ENCODE data around the gene DTWD1. TPM values are rescaled to one million over a fixed set of nuclear protein-coding genes. Genes with fewer than 3 reads are reported as not detected.
"Not testable (repeated sequence)": the region's sequence is repeated elsewhere in the genome, so short reads cannot be mapped to it uniquely, and the experiment has no call there.

The DTWD1 gene
- total RNA-seq, 1 donor from 2014 or later = 8.6 TPM

DNA sequence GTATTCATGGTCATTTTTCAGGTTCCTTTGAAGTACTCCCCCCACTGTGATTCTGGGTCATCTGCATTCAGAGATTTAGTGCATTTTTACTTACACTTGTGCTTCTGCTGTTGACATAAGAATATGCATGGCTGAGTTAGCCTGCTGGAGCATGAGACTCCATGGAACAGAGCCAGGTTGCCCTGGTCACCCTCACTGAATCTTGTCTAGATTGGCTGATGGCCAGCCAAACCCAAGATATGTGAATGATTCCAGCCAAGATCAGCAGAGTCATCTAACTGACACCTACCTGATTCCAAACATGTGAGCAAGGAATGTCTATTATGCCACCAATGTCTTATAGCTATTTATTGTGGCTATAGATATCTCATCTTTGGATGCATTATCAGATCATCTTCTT is 25.1 kb downstream of the DTWD1 start:
- DNase-seq (ENCODE audit: extremely low read depth, low read depth, low spot score) = no peak

DNA sequence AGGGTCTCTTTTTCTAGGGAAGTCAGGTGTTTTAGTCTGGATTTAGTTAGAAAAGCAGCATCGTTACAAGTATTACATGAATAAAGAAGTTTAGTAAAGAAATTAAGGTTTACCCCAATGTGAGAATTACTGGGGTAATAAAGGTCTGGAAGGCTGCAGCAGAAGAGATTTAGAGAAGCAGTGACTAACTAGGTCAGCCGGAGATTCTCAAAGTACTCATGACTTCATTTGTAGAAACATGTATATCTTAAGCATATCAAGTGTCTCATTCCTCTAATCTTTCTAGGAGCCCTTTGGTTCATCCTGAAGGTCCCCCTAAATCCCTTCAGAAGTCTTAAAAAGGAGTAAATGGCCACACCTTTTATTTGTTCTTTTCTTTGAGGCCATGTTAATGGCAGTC is 26.0 kb downstream of the DTWD1 start:
- no peak for DNase-seq (ENCODE audit: extremely low read depth, low read depth, low spot score)

DNA sequence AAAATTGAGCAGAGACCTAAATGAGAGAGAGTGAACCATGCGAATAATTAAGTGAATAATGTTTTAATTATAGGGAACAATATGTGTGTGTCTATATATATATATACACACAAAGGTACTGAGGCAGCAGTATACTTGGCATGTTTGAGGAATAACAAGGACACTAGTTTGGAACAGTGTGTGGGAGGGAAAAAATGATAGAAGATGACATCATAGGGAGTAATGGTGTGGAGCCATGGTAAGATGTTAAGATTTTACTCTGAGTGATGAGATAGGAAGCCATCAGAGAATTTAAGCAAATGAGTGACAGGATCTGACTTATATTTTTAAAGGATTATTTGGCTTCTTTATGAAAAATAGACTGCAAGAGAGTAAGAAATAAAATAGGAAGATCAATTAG is 29.1 kb downstream of the DTWD1 start:
- DNase-seq (ENCODE audit: extremely low read depth, low read depth, low spot score) = no peak

DNA sequence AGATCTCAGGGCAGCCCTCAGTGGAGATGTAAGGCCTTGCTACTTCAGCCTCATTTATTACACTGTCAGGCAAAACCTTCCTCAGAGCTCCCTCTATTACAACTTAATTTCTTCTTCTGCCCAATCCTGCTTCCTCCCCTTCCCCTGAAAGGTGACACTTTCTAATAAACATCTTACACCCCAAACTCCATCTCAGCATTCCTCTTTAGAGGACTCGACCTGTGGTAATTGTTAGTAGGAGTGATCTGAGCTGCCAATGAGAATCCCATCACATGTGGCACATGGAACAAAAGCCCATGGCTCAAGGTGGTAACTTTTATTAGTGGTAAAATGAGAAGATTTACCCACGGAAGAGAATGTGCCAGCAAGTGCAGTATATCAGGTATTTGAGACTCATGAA is 29.8 kb downstream of the DTWD1 start:
- DNase-seq (ENCODE audit: extremely low read depth, low read depth, low spot score) = no peak

DNA sequence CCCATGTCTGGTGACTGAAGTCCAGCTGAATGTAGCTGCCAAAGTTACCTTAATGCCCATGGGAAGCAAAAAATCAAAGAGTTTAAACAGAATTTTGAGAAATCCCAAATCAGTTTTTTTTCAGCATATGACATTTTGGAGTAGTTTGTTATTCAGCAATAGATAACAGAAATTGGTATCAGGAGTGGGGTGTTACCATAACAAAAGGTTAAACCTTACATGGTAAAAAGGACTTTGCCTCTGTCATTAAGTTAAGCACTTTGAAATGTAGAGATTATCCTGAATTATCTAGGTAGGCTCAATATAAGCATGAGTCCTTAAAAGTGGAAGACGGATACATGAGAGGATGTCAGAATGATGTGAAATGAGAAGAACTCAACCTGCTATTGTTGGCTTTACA is 32.1 kb downstream of the DTWD1 start:
- no peak for DNase-seq (ENCODE audit: extremely low read depth, low read depth, low spot score)

DNA sequence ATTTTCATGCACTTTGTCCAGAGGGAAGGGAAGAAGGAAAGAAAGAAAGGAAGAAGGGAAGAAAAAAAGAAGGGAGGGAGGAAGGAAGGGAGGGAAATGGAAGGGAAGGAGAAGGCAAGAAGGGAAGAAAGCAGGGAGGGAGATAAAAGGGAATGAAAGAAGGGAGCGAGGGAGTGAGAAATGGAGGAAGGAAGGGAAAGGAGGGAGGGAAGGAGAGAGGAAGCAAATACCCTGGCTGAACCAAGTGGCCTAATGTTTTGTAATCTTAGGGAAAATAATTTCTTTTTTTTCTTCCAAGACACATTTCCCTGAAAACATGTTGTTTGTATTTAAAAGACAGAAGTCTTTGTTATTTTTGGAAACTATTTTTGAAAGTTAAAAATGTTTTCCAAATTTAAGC is 35.9 kb downstream of the DTWD1 start:
- DNase-seq (ENCODE audit: extremely low read depth, low read depth, low spot score) = no peak

DNA sequence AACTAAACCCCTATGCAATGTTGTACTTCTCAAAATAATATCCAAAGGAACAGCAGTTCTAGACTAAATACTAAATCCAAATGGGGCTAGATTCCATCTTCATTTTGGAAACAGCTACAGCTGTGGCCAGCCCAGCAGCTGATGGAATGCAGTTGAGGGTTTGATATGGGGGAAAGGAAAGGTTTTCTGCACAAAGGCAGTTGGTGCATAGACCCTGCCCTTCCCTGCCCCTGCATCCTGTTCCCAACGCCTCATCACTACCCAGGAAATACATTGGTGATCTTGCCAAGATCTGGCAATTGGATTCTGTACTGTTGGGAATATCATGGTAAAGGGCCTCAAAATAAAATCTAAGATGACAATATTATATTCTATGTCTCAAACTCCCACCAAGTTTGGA is 43.9 kb downstream of the DTWD1 start:
- DNase-seq (ENCODE audit: extremely low read depth, low read depth, low spot score) = no peak

DNA sequence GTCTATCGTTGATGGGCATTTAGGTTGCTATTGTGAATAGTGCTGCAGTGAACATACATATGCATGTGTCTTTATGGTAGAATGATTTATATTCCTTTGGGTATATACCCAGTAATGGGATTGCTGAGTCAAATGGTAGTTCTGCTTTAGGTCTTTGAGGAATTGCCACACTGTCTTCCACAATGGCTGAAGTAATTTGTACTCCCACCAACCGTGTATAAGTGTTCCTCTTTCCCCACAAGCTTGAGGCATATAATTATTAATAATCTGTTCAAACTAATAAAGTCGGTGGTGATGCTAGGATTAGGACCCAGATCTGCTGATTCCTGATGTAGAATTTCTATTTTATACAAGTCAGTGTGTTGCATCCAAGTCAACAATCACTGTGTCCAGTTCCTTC is 45.6 kb downstream of the DTWD1 start:
- not testable (repeated sequence) for DNase-seq (ENCODE audit: extremely low read depth, low read depth, low spot score)

DNA sequence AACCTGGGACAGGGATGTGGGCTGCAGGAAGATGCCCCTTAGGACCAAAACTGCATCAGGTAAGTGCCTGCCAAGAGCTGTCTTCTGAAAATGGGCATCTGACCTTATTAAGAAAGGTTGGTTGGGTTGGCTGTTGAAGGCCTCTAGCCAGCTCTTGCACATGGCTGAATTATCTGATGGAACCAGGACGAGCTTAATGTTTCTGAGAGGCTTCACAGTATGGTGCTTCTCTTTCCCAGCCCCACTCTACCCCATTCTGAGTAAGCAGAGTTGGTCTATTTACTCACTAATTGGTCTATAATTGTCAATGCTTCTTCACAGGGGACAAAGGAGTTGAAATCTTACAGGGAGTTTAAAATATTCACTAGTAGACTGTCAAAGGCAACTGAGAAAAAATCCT is 48.4 kb downstream of the DTWD1 start:
- DNase-seq (ENCODE audit: extremely low read depth, low read depth, low spot score) = no peak

DNA sequence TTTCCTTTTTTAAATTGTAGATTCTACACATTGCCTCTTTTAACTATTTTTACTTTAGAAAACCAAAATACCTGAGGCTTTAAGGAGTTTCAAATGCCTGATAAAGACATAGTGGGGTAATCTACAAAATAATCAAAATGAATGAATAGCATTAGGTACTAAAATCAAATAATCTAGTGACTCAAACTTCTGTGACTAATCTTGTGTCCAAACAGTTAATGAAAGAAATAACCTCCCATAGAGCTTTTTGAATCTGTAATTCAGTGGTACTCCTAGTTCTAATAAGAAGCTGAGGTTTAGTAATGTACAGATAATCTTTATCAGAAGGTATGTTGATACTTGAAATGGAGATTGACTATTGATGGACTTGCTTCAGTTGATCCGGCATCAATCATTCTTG is 53.0 kb downstream of the DTWD1 start:
- DNase-seq (ENCODE audit: extremely low read depth, low read depth, low spot score) = no peak

DNA sequence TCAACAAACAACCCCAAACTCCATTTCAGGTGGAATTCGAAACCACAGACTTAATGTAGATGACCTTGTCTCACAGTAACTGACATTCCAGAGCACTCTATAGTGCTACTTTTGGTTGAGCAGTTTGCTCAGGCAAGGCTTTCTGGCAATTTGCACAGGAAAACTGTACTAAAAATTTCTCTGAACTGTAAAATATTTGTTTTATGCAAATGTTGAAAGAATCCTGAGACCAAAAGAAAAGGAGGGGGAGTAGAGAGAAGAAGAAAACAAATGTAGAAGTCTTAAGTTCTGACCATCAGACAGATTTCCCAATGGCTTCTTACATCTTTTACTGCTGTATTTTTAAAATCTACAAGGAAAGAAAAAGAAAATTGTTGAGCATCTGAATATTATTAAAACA is 53.5 kb downstream of the DTWD1 start:
- no peak for DNase-seq (ENCODE audit: extremely low read depth, low read depth, low spot score)

DNA sequence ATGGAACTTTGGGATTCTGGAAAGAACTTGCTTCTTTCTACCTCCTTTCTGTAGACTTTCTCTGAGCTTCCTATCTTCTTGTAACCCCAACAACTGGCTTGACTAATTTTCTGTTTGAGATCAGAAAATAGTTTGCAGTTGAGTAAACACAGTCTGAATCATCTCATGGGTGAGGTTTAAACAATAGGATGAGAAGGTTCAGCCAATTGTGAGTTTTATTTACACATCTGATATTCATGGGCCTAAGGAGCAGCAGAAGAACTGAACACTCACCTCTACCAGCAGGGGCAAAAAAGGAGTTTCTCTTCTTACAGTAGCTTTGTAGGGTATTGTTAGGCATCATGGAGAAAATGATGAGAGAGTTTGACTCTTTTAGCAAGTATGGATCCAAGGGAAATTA is 54.2 kb downstream of the DTWD1 start:
- DNase-seq (ENCODE audit: extremely low read depth, low read depth, low spot score) = no peak

DNA sequence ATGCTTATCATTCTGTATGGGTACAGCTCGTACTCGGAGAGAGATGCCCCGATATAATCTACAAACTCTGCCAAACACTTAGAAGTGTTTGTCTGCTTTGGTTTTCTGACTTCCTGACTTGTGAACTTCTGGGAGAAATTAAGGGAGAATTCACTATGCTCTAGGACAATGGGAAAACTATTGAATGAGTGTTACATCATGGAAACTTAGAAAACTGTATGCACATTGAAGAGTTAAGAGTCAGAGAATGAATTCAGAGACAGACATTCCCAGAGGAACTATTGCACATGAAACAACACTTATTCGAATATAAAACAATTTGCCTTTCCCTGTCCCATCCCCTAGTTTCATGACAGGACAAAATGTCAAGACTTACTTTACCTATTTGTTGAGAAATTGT is 57.8 kb downstream of the DTWD1 start:
- DNase-seq (ENCODE audit: extremely low read depth, low read depth, low spot score) = no peak

DNA sequence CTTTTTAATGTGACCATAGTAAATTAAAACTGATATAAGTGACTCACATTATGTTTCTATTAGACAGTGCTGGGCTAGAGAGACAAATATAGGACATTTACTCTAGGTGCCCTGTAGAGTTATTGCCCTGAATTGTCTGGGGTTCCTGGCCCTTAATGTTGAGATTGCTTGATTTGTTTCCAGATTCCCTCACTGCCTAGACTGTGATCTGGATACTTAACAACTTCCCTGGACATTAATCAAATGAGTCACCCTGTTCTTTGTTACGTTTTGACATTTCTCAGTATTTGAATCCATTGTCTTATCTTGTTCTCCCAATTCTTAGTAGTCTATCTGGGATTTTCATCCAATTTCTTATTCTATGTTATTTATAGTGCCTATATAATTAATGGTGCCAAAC is 65.8 kb downstream of the DTWD1 start:
- DNase-seq (ENCODE audit: extremely low read depth, low read depth, low spot score) = no peak

DNA sequence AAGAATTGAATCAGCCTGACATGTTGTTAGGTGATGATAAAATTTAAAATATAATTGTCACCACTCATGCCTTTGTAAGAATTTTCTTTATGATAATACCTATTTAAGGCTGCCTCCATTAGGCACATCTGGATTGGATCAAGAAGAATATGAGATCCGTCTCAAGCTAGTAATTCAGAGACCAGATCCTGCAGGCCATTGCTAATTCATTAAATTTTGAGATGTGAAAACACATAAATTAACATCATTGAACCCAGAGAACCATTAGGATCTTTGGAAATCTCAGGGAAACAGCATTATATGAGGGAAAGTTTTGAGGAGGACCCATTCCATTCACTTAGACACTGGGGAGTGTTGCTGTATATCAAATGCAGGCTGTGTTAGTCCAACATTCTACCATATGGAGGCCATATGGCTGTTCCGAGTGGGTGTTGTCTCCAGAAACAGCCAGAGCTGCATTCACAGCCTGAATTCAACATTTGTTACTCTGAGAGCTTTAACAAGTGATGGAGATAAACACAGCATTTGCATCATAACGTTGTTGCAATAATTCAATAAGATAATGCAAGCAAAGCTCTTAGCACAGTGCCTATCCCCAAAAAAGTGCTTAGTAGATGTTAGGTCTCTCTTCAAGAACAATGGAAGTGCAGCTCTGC is 67.4 kb downstream of the DTWD1 start:
- no peak for DNase-seq (ENCODE audit: extremely low read depth, low read depth, low spot score)

DNA sequence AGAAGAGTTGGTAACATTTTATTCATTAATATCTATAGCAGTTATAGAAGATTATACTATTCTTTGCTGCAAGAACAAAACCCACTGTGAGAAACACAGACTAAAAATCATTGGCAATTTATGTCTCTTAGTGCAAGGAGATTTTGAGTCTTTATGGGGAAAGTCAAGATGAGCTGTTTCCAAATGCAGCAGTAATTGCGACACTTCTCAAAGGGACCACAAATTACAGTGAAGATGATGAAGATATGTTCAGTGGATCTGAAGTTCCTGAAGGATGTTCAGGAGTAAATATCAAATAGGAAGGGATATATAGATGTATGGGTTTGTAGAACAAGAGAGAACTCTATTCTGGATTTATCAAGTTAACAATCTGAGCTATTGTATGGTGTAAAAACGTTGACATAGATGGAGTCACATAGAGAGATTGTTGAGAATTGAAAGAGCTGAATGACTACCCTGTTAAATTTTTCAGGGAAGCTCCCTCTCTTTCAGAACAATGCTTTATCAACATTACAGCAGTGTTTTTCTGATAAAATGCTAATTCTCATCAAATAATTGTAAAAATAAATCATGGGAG is 71.8 kb downstream of the DTWD1 start:
- DNase-seq (ENCODE audit: extremely low read depth, low read depth, low spot score) = no peak

DNA sequence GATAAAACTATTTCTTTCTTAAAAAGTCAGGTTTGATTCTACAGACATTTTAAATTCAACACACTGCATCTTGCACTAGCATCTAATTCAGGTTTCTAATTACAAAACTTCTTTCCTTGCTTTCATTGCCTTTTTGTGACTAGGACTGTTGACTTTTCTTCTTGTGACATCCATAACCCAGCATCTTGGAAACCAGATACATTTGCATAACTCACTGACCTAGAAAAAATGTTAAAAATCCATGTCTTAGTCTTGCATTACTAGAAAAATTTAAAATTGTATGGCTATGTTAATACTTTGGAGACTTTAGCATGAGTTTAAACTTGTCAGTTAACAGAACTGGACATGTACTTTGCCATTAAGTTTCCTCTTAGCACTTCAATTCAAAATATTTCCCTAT is 72.7 kb downstream of the DTWD1 start:
- no peak for DNase-seq (ENCODE audit: extremely low read depth, low read depth, low spot score)

DNA sequence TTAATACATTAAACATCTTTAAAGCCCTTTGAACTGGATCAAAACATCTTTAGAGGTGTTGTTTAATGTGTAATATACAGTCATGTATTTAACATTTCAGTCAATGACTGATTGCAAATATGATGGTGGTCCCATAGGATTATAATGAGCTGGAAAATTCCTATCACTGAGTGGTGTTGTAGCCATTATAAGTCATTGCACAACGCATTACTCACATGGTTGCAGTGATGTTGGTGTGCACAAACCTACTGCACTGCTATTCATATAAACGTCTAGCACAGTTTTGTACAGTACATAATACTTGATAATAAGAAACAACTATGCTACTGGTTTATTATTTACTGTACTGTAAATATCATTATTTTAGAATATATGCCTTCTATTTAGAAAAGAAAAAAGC is 75.6 kb downstream of the DTWD1 start:
- DNase-seq (ENCODE audit: extremely low read depth, low read depth, low spot score) = no peak

DNA sequence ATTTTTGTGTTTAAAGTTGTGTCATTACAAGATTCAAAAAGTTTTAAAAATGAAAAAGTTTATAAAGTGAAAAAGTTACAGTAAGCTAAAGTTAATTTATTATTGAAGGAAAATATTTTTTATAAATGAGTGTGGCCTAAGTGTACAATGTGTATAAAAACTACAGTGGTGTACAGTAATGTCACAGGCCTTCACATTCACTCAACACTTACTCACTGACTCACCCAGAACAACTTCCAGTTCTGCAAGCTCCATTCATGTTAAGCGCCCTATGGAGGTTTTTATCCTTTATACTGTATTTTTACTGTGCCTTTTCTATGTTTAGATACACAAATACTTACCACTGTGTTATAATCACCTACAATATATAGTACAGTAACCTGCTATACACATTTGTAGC is 76.3 kb downstream of the DTWD1 start:
- no peak for DNase-seq (ENCODE audit: extremely low read depth, low read depth, low spot score)

DNA sequence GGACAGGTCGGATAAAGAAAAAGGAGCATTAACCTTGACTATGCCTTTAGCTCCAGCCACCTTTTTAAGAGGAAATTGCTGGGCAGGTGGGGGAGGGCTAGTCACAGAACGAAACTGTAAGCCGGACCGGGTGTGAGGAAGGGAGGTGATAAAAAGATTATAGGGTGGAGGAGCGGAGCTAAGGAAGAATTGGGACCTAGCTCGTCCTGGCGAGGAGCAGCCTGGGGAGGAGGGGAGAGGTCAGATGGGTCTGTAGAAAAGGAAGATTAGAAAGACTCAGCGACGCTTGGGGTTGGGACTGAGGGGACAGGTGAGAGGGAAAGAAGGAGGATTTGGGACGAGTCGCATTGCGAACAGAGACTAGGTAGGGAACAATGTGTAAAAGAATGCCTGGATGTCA is 82.1 kb downstream of the DTWD1 start:
- not testable (repeated sequence) for DNase-seq (ENCODE audit: extremely low read depth, low read depth, low spot score)
